ENCODE results near the gene GABPB2. TPM values are rescaled to one million over a fixed set of nuclear protein-coding genes. Genes with fewer than 3 reads are reported as not detected.
A peak's percentile ranks its signal among the peaks of the same experiment; 100 is the strongest.

Gene GABPB2
- total and polyA plus RNA-seq, 8 donors = 3.9 to 52.2 (median 6.6) TPM

- DNase-seq = no peak
- Histone ChIP-seq H3K4me3 (peak overlapping the region in 1 of 4 donors; percentile 9), H3K27me3 (no peaks in the 10 kb centered on the region), H3K27ac (peak overlapping the region in 2 of 5 donors; percentile 28 to 36), H3K36me3 (peaks cover 19 to 61% (median 57%) of the 10 kb centered on the region in 4 donors), H3K4me1 (peaks cover 0 to 38% (median 9%) of the 10 kb centered on the region in 4 donors), H3K9me3 (no peaks in the 10 kb centered on the region)
- intact Hi-C loops (cut with DNase I; ENCODE audit: low total_unique reads) = loop anchor here (10.0 kb wide), 2 partner anchors 64 to 134 kb away; no protein-coding TSS in a partner anchor
- TF ChIP-seq CTCF (IDR thresholded peaks at IDR 0.05) = no peak
- TF ChIP-seq EP300 (IDR thresholded peaks at IDR 0.05) = no peak
- TF ChIP-seq POLR2A (IDR thresholded peaks at IDR 0.05) = no peak
- WGBS, 5 donors = 84 to 90% (median 85%) methylated on average over 13 to 22 of the region's 22 CpGs
Measured at GRCh38 chr1:151158751-151159251, 88.2 kb downstream of the GABPB2 start.

- intact Hi-C loops (cut with DNase I; ENCODE audit: low total_unique reads) = loop anchor here (10.0 kb wide), 2 partner anchors 65 to 135 kb away; no protein-coding TSS in a partner anchor
- TF ChIP-seq POLR2AphosphoS5 (IDR thresholded peaks at IDR 0.05) (no peak), CTCF (IDR thresholded peaks at IDR 0.05) (no peak), POLR2A (IDR thresholded peaks at IDR 0.05) (no peak), EP300 (IDR thresholded peaks at IDR 0.05) (no peak)
- no peaks in the 10 kb centered on the region for H3K27me3 ChIP-seq
- H3K4me1 ChIP-seq = peaks cover 3 to 44% (median 15%) of the 10 kb centered on the region in 4 donors
- peak overlapping the region in 3 of 5 donors; percentile 18 to 36 (median 28) for H3K27ac ChIP-seq
- no peaks in the 10 kb centered on the region for H3K9me3 ChIP-seq
- H3K36me3 ChIP-seq = peaks cover 19 to 61% (median 54%) of the 10 kb centered on the region in 4 donors
- H3K4me3 ChIP-seq = peak overlapping the region in 1 of 4 donors; percentile 9
- no peak for DNase-seq
Measured at GRCh38 chr1:151159373-151159772, 88.8 kb downstream of the GABPB2 start.

- 13 to 28% (median 17%) methylated on average over 11 of the region's 11 CpGs for WGBS, 5 donors
- H3K36me3 ChIP-seq = peaks cover 26 to 52% (median 51%) of the 10 kb centered on the region in 4 donors
- peak overlapping the region; percentile 60 to 85 (median 76) for H3K4me3 ChIP-seq
- intact Hi-C loops (cut with DNase I; ENCODE audit: low total_unique reads) = no loop called here
- TF ChIP-seq POLR2AphosphoS5 (IDR thresholded peaks at IDR 0.05) (no peak), POLR2A (IDR thresholded peaks at IDR 0.05) (no peak), EP300 (IDR thresholded peaks at IDR 0.05) (no peak), CTCF (IDR thresholded peaks at IDR 0.05) (no peak)
- peaks cover 17 to 43% (median 34%) of the 10 kb centered on the region in 4 donors for H3K4me1 ChIP-seq
- no peaks in the 10 kb centered on the region for H3K27me3 ChIP-seq
- peak overlapping the region; percentile 73 to 90 (median 88) for H3K27ac ChIP-seq
- peak in 1 of 2 donors; percentile 37 for DNase-seq
- no peaks in the 10 kb centered on the region for H3K9me3 ChIP-seq
Measured at GRCh38 chr1:151164732-151165280, 94.2 kb downstream of the GABPB2 start.

GRCh38 chr1:151165281-151165737 lies 94.7 kb downstream of the GABPB2 start:
- intact Hi-C loops (cut with DNase I; ENCODE audit: low total_unique reads) = no loop called here
- TF ChIP-seq EP300 (IDR thresholded peaks at IDR 0.05) = no peak
- TF ChIP-seq CTCF (IDR thresholded peaks at IDR 0.05) = no peak
- no peak for TF ChIP-seq POLR2AphosphoS5 (IDR thresholded peaks at IDR 0.05)
- no peak for TF ChIP-seq POLR2A (IDR thresholded peaks at IDR 0.05)
- H3K36me3 ChIP-seq = peaks cover 26 to 52% (median 51%) of the 10 kb centered on the region in 4 donors
- peak in 1 of 2 donors; percentile 78 for DNase-seq
- H3K4me3 ChIP-seq = peak overlapping the region; percentile 60 to 85 (median 76)
- 3 to 14% (median 5%) methylated on average over 15 of the region's 15 CpGs for WGBS, 5 donors
- H3K4me1 ChIP-seq = peaks cover 17 to 42% (median 34%) of the 10 kb centered on the region in 4 donors
- H3K9me3 ChIP-seq = no peaks in the 10 kb centered on the region
- H3K27me3 ChIP-seq = no peaks in the 10 kb centered on the region
- peak overlapping the region; percentile 73 to 90 (median 88) for H3K27ac ChIP-seq

All from stomach (tissue), 9 donors.